Measurements from ENCODE around the gene ANKRD36C. TPM values are rescaled to one million over a fixed set of nuclear protein-coding genes. Genes with fewer than 3 reads are reported as not detected.
"Not testable (repeated sequence)": the region's sequence is repeated elsewhere in the genome, so short reads cannot be mapped to it uniquely, and the experiment has no call there.

ANKRD36C gene
- total RNA-seq, 1 experiment from 2014 or later, result 2.4 TPM

GRCh38 chr2:96012792-96013264 is 21.2 kb upstream of the ANKRD36C start:
- H3K27me3 ChIP-seq (ENCODE audit: control insufficient read depth, insufficient read depth, low read length); H3K36me3 ChIP-seq (replicated peaks; ENCODE audit: control insufficient read depth, insufficient read depth, low read length); H3K4me3 ChIP-seq (ENCODE audit: insufficient read depth, low read depth, low read length); DNase-seq: not testable (repeated sequence)

GRCh38 chr2:96012086-96012791 is 20.6 kb upstream of the ANKRD36C start:
- H3K4me3 ChIP-seq (ENCODE audit: insufficient read depth, low read depth, low read length); DNase-seq; H3K27me3 ChIP-seq (ENCODE audit: control insufficient read depth, insufficient read depth, low read length); H3K36me3 ChIP-seq (replicated peaks; ENCODE audit: control insufficient read depth, insufficient read depth, low read length): not testable (repeated sequence)

- H3K36me3 ChIP-seq (replicated peaks; ENCODE audit: control insufficient read depth, insufficient read depth, low read length); DNase-seq; H3K27me3 ChIP-seq (ENCODE audit: control insufficient read depth, insufficient read depth, low read length): not testable (repeated sequence)
- H3K4me3 ChIP-seq (ENCODE audit: insufficient read depth, low read depth, low read length), result peak overlapping the region; percentile 28
Observed at GRCh38 chr2:96011129-96011455, 19.5 kb upstream of the ANKRD36C start.

GRCh38 chr2:96010320-96011128 is 18.9 kb upstream of the ANKRD36C start:
- DNase-seq, result peak; percentile 92
- not testable (repeated sequence) for H3K36me3 ChIP-seq (replicated peaks; ENCODE audit: control insufficient read depth, insufficient read depth, low read length); H3K27me3 ChIP-seq (ENCODE audit: control insufficient read depth, insufficient read depth, low read length)
- H3K4me3 ChIP-seq (ENCODE audit: insufficient read depth, low read depth, low read length), result peak overlapping the region; percentile 43

GRCh38 chr2:96009833-96010232 is 18.2 kb upstream of the ANKRD36C start:
- DNase-seq, result peak; percentile 44
- H3K4me3 ChIP-seq (ENCODE audit: insufficient read depth, low read depth, low read length), result peak overlapping the region; percentile 43
- not testable (repeated sequence) for H3K36me3 ChIP-seq (replicated peaks; ENCODE audit: control insufficient read depth, insufficient read depth, low read length); H3K27me3 ChIP-seq (ENCODE audit: control insufficient read depth, insufficient read depth, low read length)

- DNase-seq; H3K4me3 ChIP-seq (ENCODE audit: insufficient read depth, low read depth, low read length); H3K36me3 ChIP-seq (replicated peaks; ENCODE audit: control insufficient read depth, insufficient read depth, low read length); H3K27me3 ChIP-seq (ENCODE audit: control insufficient read depth, insufficient read depth, low read length): not testable (repeated sequence)
Observed at GRCh38 chr2:96008051-96008450, 16.4 kb upstream of the ANKRD36C start.

GRCh38 chr2:96006248-96006647 is 14.6 kb upstream of the ANKRD36C start:
- H3K4me3 ChIP-seq (ENCODE audit: insufficient read depth, low read depth, low read length); H3K27me3 ChIP-seq (ENCODE audit: control insufficient read depth, insufficient read depth, low read length); DNase-seq; H3K36me3 ChIP-seq (replicated peaks; ENCODE audit: control insufficient read depth, insufficient read depth, low read length): not testable (repeated sequence)

- peak overlapping the region; percentile 51 for H3K4me3 ChIP-seq (ENCODE audit: insufficient read depth, low read depth, low read length)
- not testable (repeated sequence) for H3K27me3 ChIP-seq (ENCODE audit: control insufficient read depth, insufficient read depth, low read length); H3K36me3 ChIP-seq (replicated peaks; ENCODE audit: control insufficient read depth, insufficient read depth, low read length)
- DNase-seq, result peak; percentile 25
Observed at GRCh38 chr2:95992520-95993272, 1.1 kb upstream of the ANKRD36C start.

GRCh38 chr2:95992102-95992501 is 478 bp upstream of the ANKRD36C start:
- not testable (repeated sequence) for H3K27me3 ChIP-seq (ENCODE audit: control insufficient read depth, insufficient read depth, low read length); H3K36me3 ChIP-seq (replicated peaks; ENCODE audit: control insufficient read depth, insufficient read depth, low read length); DNase-seq
- H3K4me3 ChIP-seq (ENCODE audit: insufficient read depth, low read depth, low read length), result peak overlapping the region; percentile 51

- not testable (repeated sequence) for H3K36me3 ChIP-seq (replicated peaks; ENCODE audit: control insufficient read depth, insufficient read depth, low read length); H3K27me3 ChIP-seq (ENCODE audit: control insufficient read depth, insufficient read depth, low read length); DNase-seq; H3K4me3 ChIP-seq (ENCODE audit: insufficient read depth, low read depth, low read length)
Observed at GRCh38 chr2:95990884-95991283, 740 bp downstream of the ANKRD36C start.

- H3K36me3 ChIP-seq (replicated peaks; ENCODE audit: control insufficient read depth, insufficient read depth, low read length); H3K4me3 ChIP-seq (ENCODE audit: insufficient read depth, low read depth, low read length); DNase-seq; H3K27me3 ChIP-seq (ENCODE audit: control insufficient read depth, insufficient read depth, low read length): not testable (repeated sequence)
Observed at GRCh38 chr2:95951662-95952061, 40.0 kb downstream of the ANKRD36C start.

- not testable (repeated sequence) for H3K4me3 ChIP-seq (ENCODE audit: insufficient read depth, low read depth, low read length); DNase-seq; H3K36me3 ChIP-seq (replicated peaks; ENCODE audit: control insufficient read depth, insufficient read depth, low read length); H3K27me3 ChIP-seq (ENCODE audit: control insufficient read depth, insufficient read depth, low read length)
Observed at GRCh38 chr2:95948039-95948438, 43.6 kb downstream of the ANKRD36C start.

- not testable (repeated sequence) for DNase-seq; H3K36me3 ChIP-seq (replicated peaks; ENCODE audit: control insufficient read depth, insufficient read depth, low read length)
Observed at GRCh38 chr2:95939947-95940346, 51.7 kb downstream of the ANKRD36C start.

GRCh38 chr2:95930740-95931139 is 60.9 kb downstream of the ANKRD36C start:
- not testable (repeated sequence) for H3K4me3 ChIP-seq (ENCODE audit: insufficient read depth, low read depth, low read length); H3K36me3 ChIP-seq (replicated peaks; ENCODE audit: control insufficient read depth, insufficient read depth, low read length); DNase-seq

More at GRCh38 chr2:95939947-95940346, 51.7 kb downstream of the ANKRD36C start:
- not testable (repeated sequence) for H3K27me3 ChIP-seq (ENCODE audit: control insufficient read depth, insufficient read depth, low read length); H3K4me3 ChIP-seq (ENCODE audit: insufficient read depth, low read depth, low read length)

GRCh38 chr2:95917007-95917406 is 74.6 kb downstream of the ANKRD36C start:
- H3K36me3 ChIP-seq (replicated peaks; ENCODE audit: control insufficient read depth, insufficient read depth, low read length); H3K27me3 ChIP-seq (ENCODE audit: control insufficient read depth, insufficient read depth, low read length); DNase-seq; H3K4me3 ChIP-seq (ENCODE audit: insufficient read depth, low read depth, low read length): not testable (repeated sequence)

More at GRCh38 chr2:95930740-95931139, 60.9 kb downstream of the ANKRD36C start:
- H3K27me3 ChIP-seq (ENCODE audit: control insufficient read depth, insufficient read depth, low read length), result not testable (repeated sequence)

Data from H7 (cell line).